Esophagus muscularis mucosa (tissue), 4 donors: Measurements from ENCODE around the gene FZD2. TPM values are rescaled to one million over a fixed set of nuclear protein-coding genes. Genes with fewer than 3 reads are reported as not detected.

Experiments used
- DNase-seq: peaks from one replicate; pipeline ENCODE4 v3.0.0-alpha.2; 2017; ENCODE audit errors: extremely low spot score
- H3K27ac ChIP-seq, 4 donors: fragments of 200-600 bp; sonication (generic); replicated peaks in 1 of 4; 1 replicate in 3 of 4; 2 replicates in 1 of 4; pipeline ENCODE4 v1.5.1; 2016 to 2019; ENCODE audit warnings: mild to moderate bottlenecking in 1 of 4
- H3K27me3 ChIP-seq, 4 donors: fragments of 200-600 bp; sonication (generic); one replicate each; pipeline versions ENCODE4 v1.5.1 to v1.6.0; 2016 to 2019
- H3K36me3 ChIP-seq, 4 donors: fragments of 200-600 bp; sonication (generic); one replicate each; pipeline ENCODE4 v1.5.1; 2016 to 2019
- H3K4me1 ChIP-seq, 4 donors: fragments of 200-600 bp; sonication (generic); one replicate each; pipeline ENCODE4 v1.5.1; 2016 to 2019
- H3K4me3 ChIP-seq, 4 donors: fragments of 200-600 bp; sonication (generic); 1 replicate in 2 of 4; 2 replicates in 2 of 4; pipeline ENCODE4 v1.5.1; 2016 to 2019; ENCODE audit warnings: mild to moderate bottlenecking in 4 of 4, moderate library complexity in 1 of 4
- H3K9me3 ChIP-seq, 4 donors: fragments of 200-600 bp; sonication (generic); 1 replicate in 3 of 4; 2 replicates in 1 of 4; pipeline ENCODE4 v1.5.1; 2016 to 2019
- CTCF ChIP-seq, 3 experiments: fragments of 200-600 bp in 2 of 3; fragments of 450-650 bp in 1 of 3; sonication (generic) in 2 of 3; IDR thresholded peaks; one replicate each; pipeline ENCODE4 v1.5.1; 2017 to 2019; ENCODE audit warnings: antibody characterized with exemption in 3 of 3, mild to moderate bottlenecking in 2 of 3, moderate library complexity in 1 of 3
- EP300 ChIP-seq: sonication (generic); formaldehyde crosslinking; IDR thresholded peaks from one replicate; pipeline ENCODE4 v1.6.1; 2017; ENCODE audit warnings: antibody characterized with exemption
- POLR2A ChIP-seq: fragments of 450-650 bp; IDR thresholded peaks from one replicate; pipeline ENCODE4 v1.6.1; 2017; ENCODE audit warnings: antibody characterized with exemption, moderate library complexity, mild to moderate bottlenecking, low read depth
- POLR2AphosphoS5 ChIP-seq, 2 donors: sonication (generic); formaldehyde crosslinking; IDR thresholded peaks; one replicate each; pipeline ENCODE4 v1.6.1; 2017; ENCODE audit warnings: antibody characterized with exemption in 2 of 2
- WGBS: methylation state at CpG from one replicate; pipeline ENCODE4 v1.1.5; 2018; 5-methylcytosine and 5-hydroxymethylcytosine counted together
- intact Hi-C: fragments of 100-400 bp; cut with DNase I; formaldehyde crosslinking; loops from one replicate; pipeline ENCODE4 v1.15.1; 2023
- total RNA-seq, 4 donors: library from RNA; depleted of rRNA; stranded (reverse); fragments of >200 nt; gene quantifications; one replicate each; pipeline versions ENCODE4 v1.1.0 to v1.2.1, GENCODE V29; 2016

FZD2 gene
- total RNA-seq, 4 donors from 2014 or later, result 1.7 to 3.4 (median 1.9) TPM

GRCh38 chr17:44552361-44552760 is 4.9 kb upstream of the FZD2 start:
- intact Hi-C loops, result no loop called here
- H3K4me1 ChIP-seq, result peaks cover 5 to 14% (median 14%) of the 10 kb centered on the region in 4 donors
- 68% methylated on average over 9 of the region's 9 CpGs for WGBS
- no peak for DNase-seq
- TF ChIP-seq POLR2A, result no peak
- TF ChIP-seq POLR2AphosphoS5 (IDR thresholded peaks at IDR 0.05), result no peak
- TF ChIP-seq CTCF (IDR thresholded peaks at IDR 0.05), result no peak
- TF ChIP-seq EP300, result no peak
- H3K27ac ChIP-seq, result no peak overlapping the region
- peaks cover 0 to 19% (median 0%) of the 10 kb centered on the region in 4 donors for H3K27me3 ChIP-seq
- H3K36me3 ChIP-seq, result no peaks in the 10 kb centered on the region
- no peak overlapping the region for H3K4me3 ChIP-seq
- no peaks in the 10 kb centered on the region for H3K9me3 ChIP-seq

- no peak for DNase-seq
- TF ChIP-seq EP300 (no peak), POLR2A (no peak), POLR2AphosphoS5 (IDR thresholded peaks at IDR 0.05) (no peak), CTCF (IDR thresholded peaks at IDR 0.05) (no peak)
- H3K4me1 ChIP-seq, result peaks cover 5 to 40% (median 35%) of the 10 kb centered on the region in 4 donors
- H3K36me3 ChIP-seq, result no peaks in the 10 kb centered on the region
- H3K27ac ChIP-seq, result no peak overlapping the region
- intact Hi-C loops, result no loop called here
- no peaks in the 10 kb centered on the region for H3K9me3 ChIP-seq
- no peak overlapping the region for H3K4me3 ChIP-seq
- WGBS, result 68% methylated on average over 5 of the region's 5 CpGs
- peaks cover 0 to 32% (median 17%) of the 10 kb centered on the region in 4 donors for H3K27me3 ChIP-seq
Observed at GRCh38 chr17:44555099-44555498, 2.2 kb upstream of the FZD2 start.

GRCh38 chr17:44556166-44556831 is 985 bp upstream of the FZD2 start:
- TF ChIP-seq POLR2AphosphoS5 (IDR thresholded peaks at IDR 0.05) (no peak), EP300 (no peak)
- H3K36me3 ChIP-seq, result no peaks in the 10 kb centered on the region
- no peaks in the 10 kb centered on the region for H3K9me3 ChIP-seq
- peak overlapping the region; percentile 56 to 86 (median 66) for H3K4me3 ChIP-seq
- peaks cover 5 to 40% (median 36%) of the 10 kb centered on the region in 4 donors for H3K4me1 ChIP-seq
- H3K27ac ChIP-seq, result peak overlapping the region; percentile 53 to 83 (median 78)
- intact Hi-C loops, result no loop called here
- 3% methylated on average over 28 of the region's 28 CpGs for WGBS
- no peak for DNase-seq
- H3K27me3 ChIP-seq, result peaks cover 0 to 43% (median 17%) of the 10 kb centered on the region in 4 donors

GRCh38 chr17:44557651-44558285 is 484 bp downstream of the FZD2 start:
- WGBS, result 2% methylated on average over 28 of the region's 69 CpGs
- Histone ChIP-seq H3K36me3 (no peaks in the 10 kb centered on the region), H3K4me1 (peaks cover 5 to 40% (median 36%) of the 10 kb centered on the region in 4 donors), H3K27ac (peak overlapping the region; percentile 53 to 83 (median 78)), H3K4me3 (peak overlapping the region; percentile 56 to 86 (median 66)), H3K27me3 (peaks cover 0 to 54% (median 17%) of the 10 kb centered on the region in 4 donors), H3K9me3 (no peaks in the 10 kb centered on the region)
- TF ChIP-seq CTCF (IDR thresholded peaks at IDR 0.05) (no peak), EP300 (no peak), POLR2A (no peak), POLR2AphosphoS5 (IDR thresholded peaks at IDR 0.05) (no peak)
- DNase-seq, result no peak
- intact Hi-C loops, result no loop called here

- intact Hi-C loops, result no loop called here
- 10% methylated on average over 2 of the region's 31 CpGs for WGBS
- H3K4me1 ChIP-seq, result peaks cover 5 to 40% (median 36%) of the 10 kb centered on the region in 4 donors
- peak overlapping the region; percentile 56 to 86 (median 66) for H3K4me3 ChIP-seq
- peaks cover 0 to 59% (median 17%) of the 10 kb centered on the region in 4 donors for H3K27me3 ChIP-seq
- DNase-seq, result no peak
- no peaks in the 10 kb centered on the region for H3K9me3 ChIP-seq
- H3K36me3 ChIP-seq, result no peaks in the 10 kb centered on the region
- H3K27ac ChIP-seq, result peak overlapping the region in 2 of 4 donors; percentile 75 to 83
- TF ChIP-seq POLR2A (no peak), CTCF (IDR thresholded peaks at IDR 0.05) (no peak), POLR2AphosphoS5 (IDR thresholded peaks at IDR 0.05) (no peak), EP300 (no peak)
Observed at GRCh38 chr17:44558334-44558709, 1.0 kb downstream of the FZD2 start.
